NCI-H1105 treated with DMSO at 0.1 percent for 48 hours (cell line): ENCODE results near the gene SLC12A8.

ENCODE experiments used
- DNase-seq: peaks from one replicate; lab custom pipeline; 2025; lab: John Stamatoyannopoulos, UW

Gene SLC12A8

DNA sequence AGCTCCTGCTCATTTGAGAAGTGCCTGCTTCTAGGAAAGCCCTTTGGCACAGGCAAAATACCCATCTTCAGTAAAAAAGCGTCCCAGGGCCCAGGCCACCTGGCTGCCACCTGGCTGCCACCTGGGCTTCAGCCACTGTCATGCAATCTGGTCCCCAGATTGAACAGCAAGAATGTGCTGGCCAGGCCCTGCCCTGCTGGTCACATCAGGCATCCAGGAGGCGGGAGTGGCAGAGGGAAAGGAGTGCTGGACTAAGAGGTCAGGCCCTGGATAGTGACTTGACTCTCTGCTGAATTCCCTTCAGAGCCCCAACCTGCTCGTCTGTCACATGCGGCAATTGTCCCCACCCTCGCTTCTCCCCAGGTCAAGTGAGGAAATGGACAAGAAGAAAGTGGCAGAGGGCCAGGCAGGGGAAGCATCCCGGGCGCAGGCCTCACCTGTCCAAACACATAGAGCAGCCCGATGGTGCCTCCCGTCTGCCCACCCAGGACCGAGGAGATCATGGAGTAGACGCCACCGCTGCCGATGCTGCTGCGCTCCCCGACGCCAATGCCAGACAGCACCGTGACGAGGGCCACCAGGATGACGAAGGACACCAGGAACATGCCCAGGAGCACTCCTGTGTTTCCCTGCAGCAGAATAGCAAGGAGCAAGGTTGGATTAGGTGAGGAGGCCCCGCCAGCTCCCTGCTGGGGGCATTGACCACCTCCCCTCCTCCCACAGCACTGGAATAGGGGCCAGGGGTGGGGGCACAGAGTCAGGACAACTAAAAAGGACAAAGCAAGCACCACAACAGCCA lies 25.5 kb downstream of the SLC12A8 start:
- no peak for DNase-seq

DNA sequence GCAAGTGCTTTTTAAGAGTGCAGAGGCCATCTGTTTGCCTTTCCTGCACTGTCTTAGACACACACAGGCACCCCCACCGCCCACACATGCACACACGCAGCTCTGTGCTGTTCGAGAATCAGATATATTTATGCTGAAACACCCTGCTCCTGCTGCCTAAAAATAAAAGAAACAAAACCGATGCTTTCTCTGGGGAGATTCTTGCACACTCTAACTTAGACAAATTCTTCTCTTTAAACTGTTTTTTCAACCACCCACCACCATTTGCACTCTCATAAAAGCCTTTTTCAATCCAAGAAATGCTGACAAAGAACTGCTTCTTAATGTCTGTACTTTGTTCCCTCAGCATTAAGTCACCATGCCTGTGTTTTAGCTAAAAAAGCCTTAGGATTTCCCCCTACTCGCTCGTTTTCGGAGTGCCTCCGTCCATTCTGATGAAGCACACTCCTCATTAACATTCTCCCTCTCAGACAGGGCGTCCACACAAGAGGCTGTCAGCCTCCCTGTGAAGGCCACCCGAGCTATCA lies 26.2 kb downstream of the SLC12A8 start:
- DNase-seq, result no peak

- no peak for DNase-seq
These were observed 26.7 kb downstream of the SLC12A8 start for GRCh38 chr3:125185805-125186204.

GRCh38 chr3:125179884-125180240 lies 32.7 kb downstream of the SLC12A8 start:
- DNase-seq, result no peak

DNA sequence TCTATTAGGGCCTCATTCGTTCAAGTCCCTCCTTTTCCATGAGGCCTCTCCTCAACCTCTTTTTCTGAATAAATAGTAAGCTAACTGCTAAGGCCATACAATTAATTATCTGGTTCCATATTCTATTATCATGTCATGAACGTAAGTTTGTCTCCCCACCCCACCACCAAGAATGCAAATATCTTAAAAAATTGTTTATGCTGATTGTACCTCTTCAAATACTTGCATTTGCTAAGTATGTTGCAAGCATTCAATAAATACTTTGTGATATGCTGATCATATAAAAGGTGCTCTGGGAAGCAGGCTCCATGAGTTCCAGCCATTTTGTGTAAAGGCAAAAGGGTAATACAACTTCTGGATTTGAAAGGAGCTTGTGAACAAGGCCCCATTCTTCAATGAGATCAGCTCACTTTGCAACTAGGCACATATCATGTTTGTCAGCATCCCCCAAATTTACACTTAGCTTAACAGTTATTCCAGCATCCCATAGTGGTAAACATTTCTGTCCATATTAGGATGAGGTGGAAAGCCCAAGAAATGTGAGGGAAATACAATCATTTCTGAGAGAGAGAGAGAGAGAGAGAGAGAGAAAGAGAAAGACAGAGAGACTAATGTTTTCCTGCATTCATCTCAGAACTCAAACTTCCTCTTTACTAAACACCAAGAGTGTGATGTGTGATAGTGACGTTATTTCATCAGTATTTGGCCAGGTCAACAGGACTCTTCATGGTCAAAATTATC lies 33.2 kb downstream of the SLC12A8 start:
- no peak for DNase-seq

GRCh38 chr3:125177746-125178145 lies 34.8 kb downstream of the SLC12A8 start:
- no peak for DNase-seq

DNA sequence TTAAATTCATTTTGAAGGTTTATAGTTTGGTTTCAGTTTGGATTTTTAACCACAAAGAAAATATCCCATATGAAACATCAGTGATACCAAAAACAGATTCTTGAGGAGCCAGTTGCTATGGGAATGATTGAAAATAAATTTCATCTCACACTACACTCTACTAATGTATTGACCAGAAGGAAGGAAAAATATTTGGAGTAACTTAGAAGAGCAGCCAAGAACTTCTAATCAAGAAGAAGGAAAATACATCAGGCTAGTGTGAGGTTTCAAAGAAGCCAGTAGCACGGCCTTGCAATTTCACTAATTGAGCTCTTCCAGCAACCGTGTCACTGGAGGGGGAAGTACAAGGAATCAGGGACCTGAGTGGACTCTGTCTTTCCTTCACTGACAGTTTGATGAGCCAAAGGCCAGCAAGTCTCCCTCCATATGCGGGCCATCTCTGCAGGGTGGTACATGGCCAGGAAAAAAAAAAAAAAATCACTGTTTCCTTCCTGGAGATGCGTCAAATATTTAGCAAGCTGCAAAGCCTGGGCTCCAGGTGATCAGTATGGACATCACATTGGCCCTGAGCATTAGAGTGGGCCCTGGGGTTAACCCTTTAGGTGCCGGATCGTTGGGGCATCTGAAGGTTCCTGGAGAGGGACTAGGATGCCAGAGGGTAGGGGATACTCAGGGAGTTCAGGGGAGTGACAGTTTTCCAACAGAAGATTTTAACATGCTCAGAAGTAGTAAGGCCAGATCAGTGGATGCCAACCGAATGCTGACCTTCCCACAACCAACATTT lies 37.1 kb downstream of the SLC12A8 start:
- DNase-seq, result no peak

DNA sequence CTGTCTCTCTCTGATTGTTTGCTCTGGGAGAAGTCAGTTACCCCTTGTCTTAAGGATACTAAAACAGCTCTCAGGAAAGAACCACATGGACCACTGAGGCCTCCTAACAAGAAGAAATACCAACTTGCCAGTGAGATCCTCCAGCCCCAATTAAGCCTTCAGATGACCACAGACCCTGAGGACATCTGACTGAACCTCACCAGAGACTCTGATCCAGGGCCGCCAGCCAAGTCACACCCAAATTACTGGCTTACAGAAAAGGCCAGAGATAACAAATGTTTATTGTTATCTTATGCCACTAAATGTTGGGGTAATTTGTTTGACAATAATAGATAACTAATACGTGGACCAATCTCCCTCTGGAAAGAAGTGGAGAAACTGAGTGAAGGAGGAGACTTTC lies 40.2 kb downstream of the SLC12A8 start:
- no peak for DNase-seq

GRCh38 chr3:125168711-125169393 lies 43.7 kb downstream of the SLC12A8 start:
- DNase-seq, result no peak

DNA sequence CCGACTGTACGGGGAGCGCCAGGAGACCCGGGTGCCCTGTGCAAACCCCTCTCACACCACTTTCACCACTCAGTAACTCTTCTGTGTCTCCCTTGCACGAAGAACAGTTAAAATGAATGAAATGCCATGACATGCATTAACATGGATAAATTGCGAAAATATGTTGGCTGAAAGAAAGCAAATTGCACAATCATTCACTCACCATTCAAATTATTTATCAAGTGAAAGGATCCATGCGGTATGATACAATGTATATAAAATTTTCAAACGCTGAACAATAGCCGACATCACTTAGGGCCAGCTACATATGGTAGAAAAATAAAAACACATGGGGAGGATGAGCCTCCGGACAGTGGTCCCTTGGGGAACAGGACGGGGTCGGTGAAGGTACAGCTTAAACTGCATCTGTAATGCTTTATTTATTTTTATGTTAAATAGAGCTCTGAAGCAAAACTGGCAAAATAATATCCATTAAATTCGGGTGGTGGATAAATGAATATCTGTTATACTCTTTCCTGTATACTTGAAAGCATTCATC lies 45.9 kb downstream of the SLC12A8 start:
- no peak for DNase-seq

DNA sequence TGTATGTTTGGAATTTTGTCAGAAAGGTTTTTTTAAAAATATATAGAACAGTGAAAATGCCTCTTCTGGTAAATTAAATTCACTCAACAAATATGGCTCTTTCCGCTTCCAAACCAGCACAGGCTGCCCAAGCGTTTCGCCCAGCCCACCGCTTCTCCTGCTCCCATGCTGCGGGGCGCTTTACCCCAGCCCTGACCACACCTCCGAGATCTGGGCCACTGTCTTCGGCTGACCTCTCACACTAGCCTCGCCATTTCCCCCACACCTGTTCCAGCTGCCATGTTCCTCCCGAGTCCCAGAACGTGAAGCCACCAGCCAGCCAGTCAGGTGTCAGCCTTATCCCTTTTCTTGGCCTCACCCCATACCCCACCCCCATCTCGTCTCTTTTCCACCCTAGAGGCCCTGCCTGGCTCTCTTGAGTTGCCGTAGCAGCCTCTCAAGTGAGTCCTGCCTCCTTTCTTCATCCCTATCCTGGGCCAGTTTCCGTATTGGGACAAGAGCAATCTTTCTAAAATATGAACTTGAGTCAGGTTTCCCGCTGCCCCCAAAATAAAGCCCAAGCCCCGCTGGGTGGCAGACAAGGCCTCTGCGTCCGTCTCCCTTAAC lies 46.5 kb downstream of the SLC12A8 start:
- DNase-seq, result no peak

DNA sequence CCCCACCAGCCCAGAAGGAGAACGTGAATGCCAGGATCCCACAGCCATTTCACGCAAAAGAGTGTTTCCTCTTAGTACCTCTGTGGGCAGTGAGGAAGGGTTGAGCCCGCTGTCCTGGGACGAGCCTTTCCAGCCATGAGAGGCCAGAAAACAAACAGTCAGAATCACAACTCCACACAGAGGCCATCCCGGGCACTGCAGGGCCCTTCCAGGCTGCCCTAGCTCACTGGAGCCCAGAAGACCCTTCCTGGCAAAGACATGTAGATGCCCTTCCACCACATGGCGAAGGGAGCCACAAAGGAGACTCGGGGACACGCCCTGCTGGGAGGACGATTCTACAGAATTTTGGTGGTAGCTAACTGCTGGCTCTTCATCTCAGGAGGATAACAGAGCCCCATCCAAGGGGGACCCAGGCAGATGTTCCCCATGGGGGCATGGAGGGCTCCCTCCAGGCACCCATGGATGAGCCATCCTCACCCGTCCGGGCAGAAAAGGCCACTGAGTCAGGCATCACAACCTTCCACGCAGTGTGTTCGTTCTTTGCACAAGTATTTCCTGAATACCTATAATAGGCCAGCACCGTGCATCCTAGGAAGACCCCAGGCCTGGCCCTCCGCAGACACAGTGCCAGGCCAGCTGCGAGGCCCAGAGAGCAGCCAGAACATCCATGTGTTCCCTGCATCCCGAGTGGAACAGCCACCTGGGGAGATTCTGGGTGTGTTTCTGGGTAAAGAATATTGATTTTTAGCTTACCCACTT lies 47.2 kb downstream of the SLC12A8 start:
- no peak for DNase-seq

DNA sequence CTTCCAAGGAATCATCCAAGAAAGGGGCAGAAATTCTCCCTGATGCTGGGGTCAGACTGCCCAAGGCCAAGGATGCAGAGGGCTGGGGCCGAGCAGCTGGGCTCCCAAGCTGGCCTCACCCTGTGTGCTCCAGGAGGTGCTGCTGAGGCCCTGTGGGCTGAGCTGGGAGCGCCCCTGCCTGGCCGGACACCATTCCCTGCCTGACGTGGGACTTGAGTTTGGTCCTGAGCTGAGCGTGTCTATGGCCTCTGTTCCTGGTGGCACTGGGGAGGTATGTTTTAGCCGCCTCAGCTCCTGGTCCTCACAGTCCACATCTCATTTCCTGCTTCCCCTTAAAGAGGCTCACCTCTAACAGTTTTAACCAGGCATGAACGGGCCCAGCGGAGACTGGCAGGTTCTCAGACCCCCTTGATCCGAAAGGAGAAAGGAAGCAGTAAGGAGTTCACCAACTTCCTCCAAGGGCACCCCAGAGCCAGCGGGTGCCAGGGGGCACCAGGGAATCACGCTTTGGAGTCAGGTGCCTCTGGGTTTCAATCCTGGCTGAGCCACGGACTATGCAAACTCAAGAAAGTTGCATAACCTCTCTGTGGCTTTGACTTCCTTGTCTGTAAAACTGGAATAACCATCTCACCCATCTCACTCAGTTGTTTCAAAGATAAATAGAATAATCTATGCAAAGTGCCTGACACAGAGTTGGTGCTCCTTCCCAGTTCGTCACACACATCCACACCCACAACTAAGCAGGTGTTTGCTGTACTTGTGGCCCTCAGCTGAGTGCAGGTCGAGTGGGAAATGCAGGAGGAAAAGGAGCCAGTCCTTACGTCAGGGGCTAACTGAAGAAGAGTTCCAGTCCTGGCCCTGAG lies 48.6 kb downstream of the SLC12A8 start:
- no peak for DNase-seq

DNA sequence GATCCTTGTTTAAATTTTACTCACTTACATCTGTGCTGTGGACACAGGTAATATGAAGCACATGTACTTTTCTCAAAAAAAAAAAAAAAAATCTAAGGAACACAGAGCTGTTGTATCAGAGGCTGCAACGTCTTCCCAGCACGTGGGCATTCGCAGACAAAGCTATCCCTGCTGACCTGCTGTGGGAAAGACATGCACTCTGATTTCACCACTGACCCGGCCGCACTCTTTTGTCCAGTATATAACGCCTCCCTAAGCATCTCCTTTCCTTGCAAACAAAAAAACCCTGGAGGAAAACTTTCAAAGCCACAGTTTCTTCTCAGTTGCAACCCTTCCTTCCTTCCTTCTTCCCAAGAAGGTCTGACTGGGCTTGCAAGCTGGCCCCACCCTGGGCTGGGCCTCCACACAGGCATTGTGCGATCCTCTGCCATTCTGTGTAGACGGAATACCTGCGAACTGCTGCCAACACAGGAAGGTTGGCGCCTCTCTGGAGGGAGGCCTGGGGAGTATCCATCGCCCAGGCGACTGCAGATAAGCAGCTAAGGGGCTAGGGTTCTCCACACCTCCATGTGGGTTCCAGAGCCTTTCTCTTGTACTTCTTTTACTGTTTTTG lies 50.8 kb downstream of the SLC12A8 start:
- no peak for DNase-seq

DNA sequence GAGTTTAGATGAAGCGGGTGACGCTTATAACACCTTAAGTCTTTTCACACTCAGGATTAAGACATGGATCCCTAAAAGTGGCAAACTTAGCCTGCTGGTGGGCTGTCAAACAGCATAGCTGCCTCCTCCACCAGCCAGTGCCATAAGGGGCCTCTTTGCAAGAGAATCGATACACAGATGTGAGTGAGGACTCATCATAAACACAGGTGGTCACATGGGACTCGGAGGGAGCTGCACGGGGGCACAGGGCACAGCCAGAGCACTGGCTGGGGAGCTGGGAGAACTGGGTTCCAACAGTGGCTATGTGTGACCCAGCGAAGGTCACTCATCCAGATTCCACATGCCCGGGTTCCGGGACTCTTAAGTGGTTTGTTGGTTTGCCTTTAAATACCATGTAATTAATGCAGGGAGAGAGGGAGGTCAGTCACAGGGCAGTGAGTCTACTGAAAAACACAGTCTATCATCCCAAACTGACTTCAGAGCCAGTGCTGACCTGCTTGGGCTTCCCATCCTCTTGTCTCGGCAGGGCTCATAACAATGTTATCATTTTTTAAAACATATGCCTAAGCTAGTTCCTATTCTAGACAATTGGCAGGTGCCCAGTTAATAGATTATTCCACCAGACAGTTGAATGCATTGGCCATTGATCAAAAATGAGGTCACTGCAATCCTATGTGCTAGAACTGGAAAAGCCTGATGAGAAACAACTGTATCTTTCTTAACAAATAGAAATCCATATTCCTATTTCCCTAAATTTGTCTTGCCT lies 51.8 kb downstream of the SLC12A8 start:
- DNase-seq, result no peak

- no peak for DNase-seq
These were observed 55.4 kb downstream of the SLC12A8 start for GRCh38 chr3:125157183-125157582.

GRCh38 chr3:125156456-125156855 lies 56.1 kb downstream of the SLC12A8 start:
- no peak for DNase-seq

DNA sequence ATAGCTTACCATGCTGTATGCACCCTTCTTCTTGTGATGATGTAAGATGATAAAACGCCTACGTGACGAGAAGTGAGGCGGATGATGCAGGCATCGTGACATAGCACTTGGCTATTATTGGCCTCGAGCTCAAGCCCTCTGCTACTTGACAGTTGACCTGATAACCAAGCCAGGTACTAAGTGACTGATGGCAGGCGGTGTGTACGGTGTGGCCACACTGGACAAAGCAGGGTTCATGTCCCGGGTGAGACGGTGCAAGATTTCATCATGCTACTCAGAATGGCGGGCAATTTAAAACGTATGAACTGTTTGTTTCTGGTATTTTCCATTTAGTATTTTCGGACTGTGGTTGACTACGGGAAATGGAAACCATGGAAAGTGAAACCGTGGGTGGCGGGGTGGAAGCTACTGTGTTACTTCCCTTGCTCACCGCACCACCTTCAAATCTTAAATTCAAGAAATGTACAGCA lies 57.7 kb downstream of the SLC12A8 start:
- DNase-seq, result no peak
